NCI-H1436 (cell line): Measurements from ENCODE around the gene ATF7.
A peak's percentile ranks its signal among the peaks of the same experiment; 100 is the strongest.
"Not testable (repeated sequence)": the region's sequence is repeated elsewhere in the genome, so short reads cannot be mapped to it uniquely, and the experiment has no call there.

Experiments used
- DNase-seq: peaks from one replicate; lab custom pipeline; 2025; lab: John Stamatoyannopoulos, UW

ATF7 gene

GRCh38 chr12:53565376-53565775 is 60.8 kb downstream of the ATF7 start:
- DNase-seq, result not testable (repeated sequence)

- no peak for DNase-seq
These were observed 61.2 kb downstream of the ATF7 start for GRCh38 chr12:53564941-53565340.

- DNase-seq, result no peak
These were observed 61.9 kb downstream of the ATF7 start for GRCh38 chr12:53564278-53564677.

GRCh38 chr12:53563452-53564028 is 62.6 kb downstream of the ATF7 start:
- no peak for DNase-seq

- DNase-seq, result no peak
These were observed 64.6 kb downstream of the ATF7 start for GRCh38 chr12:53561590-53561953.

GRCh38 chr12:53560912-53561589 is 65.1 kb downstream of the ATF7 start:
- no peak for DNase-seq

- DNase-seq, result no peak
These were observed 65.8 kb downstream of the ATF7 start for GRCh38 chr12:53560351-53560750.

- DNase-seq, result no peak
These were observed 67.6 kb downstream of the ATF7 start for GRCh38 chr12:53558631-53559030.

- no peak for DNase-seq
These were observed 73.5 kb downstream of the ATF7 start for GRCh38 chr12:53552361-53553327.

GRCh38 chr12:53551889-53552291 is 74.3 kb downstream of the ATF7 start:
- peak; percentile 2 for DNase-seq

GRCh38 chr12:53550595-53550994 is 75.6 kb downstream of the ATF7 start:
- DNase-seq, result no peak

GRCh38 chr12:53550131-53550530 is 76.1 kb downstream of the ATF7 start:
- DNase-seq, result not testable (repeated sequence)

- DNase-seq, result not testable (repeated sequence)
These were observed 77.8 kb downstream of the ATF7 start for GRCh38 chr12:53548354-53548753.

GRCh38 chr12:53543539-53543938 is 82.6 kb downstream of the ATF7 start:
- DNase-seq, result peak; percentile 37

- DNase-seq, result no peak
These were observed 86.7 kb downstream of the ATF7 start for GRCh38 chr12:53539526-53539925.

GRCh38 chr12:53538209-53538689 is 87.9 kb downstream of the ATF7 start:
- DNase-seq, result peak; percentile 3

- no peak for DNase-seq
These were observed 89.2 kb downstream of the ATF7 start for GRCh38 chr12:53536962-53537361.

GRCh38 chr12:53533471-53533870 is 92.7 kb downstream of the ATF7 start:
- DNase-seq, result no peak

- no peak for DNase-seq
These were observed 93.4 kb downstream of the ATF7 start for GRCh38 chr12:53532524-53533445.

- no peak for DNase-seq
These were observed 94.2 kb downstream of the ATF7 start for GRCh38 chr12:53532021-53532420.

- DNase-seq, result no peak
These were observed 95.3 kb downstream of the ATF7 start for GRCh38 chr12:53530920-53531319.

GRCh38 chr12:53530061-53530460 is 96.1 kb downstream of the ATF7 start:
- DNase-seq, result no peak
